SU-DHL-6 (cell line): Measurements from ENCODE around the gene ZSCAN2.

Source experiments
- H2AFZ ChIP-seq: fragments of 200-600 bp; sonication (generic); 2 replicates; pipeline ENCODE4 v1.6.1; 2014; ENCODE audit warnings: low read depth, mild to moderate bottlenecking, moderate library complexity, mixed read lengths, antibody characterized with exemption, low read length; ENCODE audit not compliant: severe bottlenecking
- H3F3A ChIP-seq: fragments of 200-600 bp; shearing (Covaris generic); 2 replicates; pipeline ENCODE4 v1.6.0; 2016; ENCODE audit warnings: antibody characterized with exemption, mild to moderate bottlenecking; ENCODE audit not compliant: insufficient read depth
- H3K27ac ChIP-seq: fragments of 200-600 bp; sonication (generic); 2 replicates; pipeline ENCODE4 v1.5.1; 2016; ENCODE audit warnings: low read depth, mild to moderate bottlenecking, low read length, moderate library complexity, mixed read lengths
- H3K27me3 ChIP-seq: fragments of 200-600 bp; sonication (generic), shearing (Covaris generic); 2 replicates; pipeline ENCODE4 v1.6.0; 2014; ENCODE audit warnings: mild to moderate bottlenecking, low read length
- H3K36me3 ChIP-seq: fragments of 200-600 bp; sonication (generic); 2 replicates; pipeline ENCODE4 v1.6.1; 2014; ENCODE audit warnings: mild to moderate bottlenecking, low read length, mixed read lengths
- H3K4me2 ChIP-seq: fragments of 300-600, 200-600 bp; shearing (Covaris generic), sonication (generic); 2 replicates; pipeline ENCODE4 v1.6.0; 2014; ENCODE audit warnings: low read length, low read depth, mild to moderate bottlenecking; ENCODE audit not compliant: poor library complexity, severe bottlenecking
- H3K4me3 ChIP-seq: fragments of 200-600 bp; sonication (generic); 2 replicates; pipeline ENCODE4 v1.5.1; 2014; ENCODE audit warnings: antibody characterized with exemption, low read length, mild to moderate bottlenecking, mixed read lengths; ENCODE audit not compliant: insufficient read depth, poor library complexity, severe bottlenecking
- H3K79me2 ChIP-seq: fragments of 200-600 bp; sonication (generic); 2 replicates; pipeline ENCODE4 v1.6.1; 2014; ENCODE audit warnings: mild to moderate bottlenecking, low read length, moderate library complexity; ENCODE audit not compliant: insufficient read depth
- H3K9ac ChIP-seq: fragments of 200-600 bp; sonication (generic); 2 replicates; pipeline ENCODE4 v1.7.0; 2014; ENCODE audit warnings: mild to moderate bottlenecking, low read length
- H3K9me2 ChIP-seq: fragments of 200-600 bp; sonication (generic); replicated peaks from 2 replicates; pipeline ENCODE4 v1.6.1; 2014; ENCODE audit warnings: low read length; ENCODE audit not compliant: insufficient read depth
- H3K9me3 ChIP-seq: fragments of 200-600 bp; sonication (generic); 2 replicates; pipeline ENCODE4 v1.6.1; 2014; ENCODE audit warnings: low read length, mixed read lengths; ENCODE audit not compliant: insufficient read depth
- H4K20me1 ChIP-seq: fragments of 200-600 bp; sonication (generic); 2 replicates; pipeline ENCODE4 v1.6.1; 2014; ENCODE audit warnings: low read depth, mild to moderate bottlenecking, antibody characterized with exemption, low read length, moderate library complexity, mixed read lengths
- CTCF ChIP-seq: fragments of 200-600 bp; sonication (generic); IDR thresholded peaks from one replicate; pipeline ENCODE4 v1.5.1; 2017; ENCODE audit warnings: antibody characterized with exemption, mild to moderate bottlenecking, low read length, moderate library complexity; ENCODE audit not compliant: insufficient read depth, poor library complexity, severe bottlenecking
- EZH2phosphoT487 ChIP-seq: fragments of 200-600 bp; sonication (generic), shearing (Covaris generic); conservative IDR thresholded peaks from 2 replicates; pipeline ENCODE4 v1.6.1; 2018; ENCODE audit warnings: mild to moderate bottlenecking, antibody characterized with exemption, low read length, moderate library complexity, mixed read lengths

ZSCAN2 gene

GRCh38 chr15:84620626-84621025 is 19.8 kb downstream of the ZSCAN2 start:
- Histone ChIP-seq H3K9me3 (peaks cover 20% of the 10 kb centered on the region), H3K27me3 (no peaks in the 10 kb centered on the region), H4K20me1 (no peaks in the 10 kb centered on the region), H3K36me3 (peaks cover 22% of the 10 kb centered on the region), H3K79me2 (no peaks in the 10 kb centered on the region), H3K27ac (no peak overlapping the region), H2AFZ (no peak overlapping the region), H3K4me2 (no peak overlapping the region), H3F3A (no peaks in the 10 kb centered on the region), H3K9me2 (no peaks in the 10 kb centered on the region), H3K9ac (no peak overlapping the region), H3K4me3 (no peak overlapping the region)
- TF ChIP-seq EZH2phosphoT487 (no peak), CTCF (no peak)

- Histone ChIP-seq H3K9ac (no peak overlapping the region), H3K27me3 (no peaks in the 10 kb centered on the region), H2AFZ (no peak overlapping the region), H4K20me1 (no peaks in the 10 kb centered on the region), H3K79me2 (no peaks in the 10 kb centered on the region), H3K9me2 (no peaks in the 10 kb centered on the region), H3K27ac (no peak overlapping the region), H3K4me3 (no peak overlapping the region), H3K9me3 (peaks cover 20% of the 10 kb centered on the region), H3K4me2 (no peak overlapping the region), H3F3A (no peaks in the 10 kb centered on the region), H3K36me3 (peaks cover 22% of the 10 kb centered on the region)
- TF ChIP-seq CTCF (no peak), EZH2phosphoT487 (no peak)
Measured at GRCh38 chr15:84621358-84621979, 20.7 kb downstream of the ZSCAN2 start.

- no peaks in the 10 kb centered on the region for H3K79me2 ChIP-seq
- H3K27me3 ChIP-seq: no peaks in the 10 kb centered on the region
- H3K4me2 ChIP-seq: no peak overlapping the region
- no peak overlapping the region for H2AFZ ChIP-seq
- peaks cover 20% of the 10 kb centered on the region for H3K9me3 ChIP-seq
- H3K9me2 ChIP-seq: no peaks in the 10 kb centered on the region
- H3K36me3 ChIP-seq: peaks cover 22% of the 10 kb centered on the region
- TF ChIP-seq EZH2phosphoT487: no peak
- TF ChIP-seq CTCF: no peak
- no peaks in the 10 kb centered on the region for H4K20me1 ChIP-seq
- no peak overlapping the region for H3K9ac ChIP-seq
- peaks cover 1% of the 10 kb centered on the region; the same call in 1 of the 2 replicates for H3F3A ChIP-seq
- H3K27ac ChIP-seq: no peak overlapping the region
- no peak overlapping the region for H3K4me3 ChIP-seq
Measured at GRCh38 chr15:84624359-84624758, 23.6 kb downstream of the ZSCAN2 start.
